GM12874 (cell line): ENCODE results near the gene TAP1.

Experiments
- CTCF ChIP-seq: IDR thresholded peaks from 2 replicates; pipeline ENCODE4 v1.5.1; 2011; ENCODE audit warnings: low read depth, mild to moderate bottlenecking, control low read depth, low read length, moderate library complexity; ENCODE audit not compliant: insufficient read depth

The TAP1 gene

GRCh38 chr6:32849126-32849525, 4.4 kb downstream of the TAP1 start:
- no peak for TF ChIP-seq CTCF

GRCh38 chr6:32847795-32848194, 5.7 kb downstream of the TAP1 start:
- no peak for TF ChIP-seq CTCF

- no peak for TF ChIP-seq CTCF
Observed at GRCh38 chr6:32847004-32847403, 6.5 kb downstream of the TAP1 start.

GRCh38 chr6:32845384-32845884, 8.1 kb downstream of the TAP1 start:
- no peak for TF ChIP-seq CTCF

- TF ChIP-seq CTCF = no peak
Observed at GRCh38 chr6:32844839-32845383, 8.6 kb downstream of the TAP1 start.

- TF ChIP-seq CTCF = no peak
Observed at GRCh38 chr6:32843979-32844838, 9.3 kb downstream of the TAP1 start, which contains the start of gene PSMB8. Gene PSMB8, minus strand, starts transcription at chr6:32844047. Its CDS starts 51 bp downstream, at chr6:32843996.

GRCh38 chr6:32843331-32843978, 10.0 kb downstream of the TAP1 start:
- no peak for TF ChIP-seq CTCF
